SW480 (cell line): ENCODE results near the gene LPP.

Source experiments
- DNase-seq: peaks from one replicate; pipeline ENCODE4 v3.0.0-alpha.2; 2016; ENCODE audit warnings: low spot score

The LPP gene

DNA sequence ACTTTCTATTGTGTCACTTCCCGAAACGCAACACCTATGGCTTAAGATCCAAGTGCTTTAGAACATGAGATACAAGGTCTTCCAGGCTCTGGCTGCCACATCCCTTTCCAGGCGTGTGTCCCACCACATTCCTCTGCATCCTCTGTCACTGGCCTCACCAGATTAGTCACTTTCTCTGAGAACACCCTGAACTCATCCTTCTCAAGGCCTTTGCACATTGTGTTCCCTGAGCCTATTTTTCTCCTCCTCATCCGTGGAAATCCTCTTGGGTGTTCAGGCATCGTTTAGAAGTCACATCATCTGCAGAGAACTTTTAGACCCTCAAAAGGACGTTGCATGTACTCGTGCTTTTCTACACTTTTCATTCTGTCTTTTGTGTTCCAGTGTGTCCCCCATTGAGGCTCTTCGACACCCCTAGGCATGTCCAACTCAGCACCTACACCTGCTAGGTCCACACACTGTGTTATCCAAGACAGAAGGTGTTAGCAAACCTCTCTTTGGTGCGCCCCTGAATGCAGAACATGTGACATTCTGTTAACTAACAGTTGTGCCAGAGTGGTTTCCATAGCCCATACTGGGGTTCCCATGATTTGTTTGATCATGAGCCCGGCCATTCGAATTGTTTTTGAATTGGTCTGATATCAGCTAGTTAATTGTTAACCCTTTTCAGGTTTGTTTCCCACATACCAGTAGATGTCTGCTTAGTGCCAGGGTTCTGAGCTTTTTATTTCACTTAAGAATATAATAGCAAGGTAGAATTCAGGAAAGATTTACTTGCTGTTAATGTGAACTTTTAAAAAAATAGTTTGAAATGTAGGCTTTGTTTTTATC lies 67.2 kb downstream of the LPP start:
- no peak for DNase-seq

DNA sequence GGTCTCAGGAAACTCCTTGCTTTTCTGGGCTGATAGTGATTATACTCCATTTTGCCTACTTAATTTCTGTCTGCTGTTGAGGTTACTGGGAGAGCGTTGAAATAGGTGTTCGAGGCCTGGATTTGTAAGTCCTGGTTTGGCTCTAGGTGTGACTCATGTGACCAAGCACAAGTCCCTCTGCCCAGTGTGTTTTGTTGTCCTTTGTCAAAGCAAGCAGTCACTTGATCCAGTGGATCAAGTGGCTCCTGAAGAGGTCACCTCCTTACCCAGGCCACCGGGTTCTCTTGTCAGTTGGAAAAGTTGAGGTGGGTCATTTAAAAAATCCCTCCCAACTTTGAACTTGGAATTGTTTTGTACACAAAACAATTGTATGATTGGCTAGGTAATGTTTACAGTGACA lies 70.0 kb downstream of the LPP start:
- no peak for DNase-seq

DNA sequence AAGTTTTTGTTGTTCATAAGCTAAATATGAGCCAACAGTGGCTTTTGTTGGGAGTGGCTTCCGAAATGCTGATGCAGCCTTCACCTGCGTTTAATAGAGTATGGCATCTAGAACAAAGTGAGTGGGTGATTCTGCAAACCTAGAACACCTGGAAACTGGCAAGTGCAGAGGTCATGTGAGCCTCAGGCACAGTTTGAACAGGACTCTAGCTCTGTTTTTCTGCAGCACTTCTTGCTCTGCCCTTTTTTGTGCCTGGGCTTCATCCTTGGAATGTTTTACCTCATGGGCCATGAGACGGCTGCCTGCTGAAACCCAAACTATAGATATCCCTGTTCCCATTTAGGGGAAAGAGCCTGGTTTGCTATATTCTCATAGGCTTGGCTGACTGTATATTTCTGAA lies 73.5 kb downstream of the LPP start:
- DNase-seq = no peak

DNA sequence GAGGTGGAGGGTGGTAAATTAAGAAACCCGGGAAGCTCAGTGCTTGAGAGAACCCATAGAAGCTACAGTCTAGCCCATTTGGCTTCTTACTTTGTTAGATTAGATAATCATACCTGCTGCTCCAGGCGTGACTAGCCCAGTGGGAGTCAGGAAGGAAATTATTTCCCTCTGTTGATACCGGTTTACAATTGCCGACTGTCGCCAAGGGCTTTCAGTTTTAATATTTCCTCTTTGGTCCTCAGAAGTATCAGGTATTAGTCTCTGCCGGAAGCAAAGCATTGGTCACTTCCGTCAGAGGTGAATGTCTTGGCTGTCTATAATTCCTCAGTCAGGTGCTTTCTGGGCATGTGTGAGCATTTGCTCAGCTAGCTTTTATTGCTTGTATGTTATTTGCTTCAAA lies 75.2 kb downstream of the LPP start:
- DNase-seq = no peak

DNA sequence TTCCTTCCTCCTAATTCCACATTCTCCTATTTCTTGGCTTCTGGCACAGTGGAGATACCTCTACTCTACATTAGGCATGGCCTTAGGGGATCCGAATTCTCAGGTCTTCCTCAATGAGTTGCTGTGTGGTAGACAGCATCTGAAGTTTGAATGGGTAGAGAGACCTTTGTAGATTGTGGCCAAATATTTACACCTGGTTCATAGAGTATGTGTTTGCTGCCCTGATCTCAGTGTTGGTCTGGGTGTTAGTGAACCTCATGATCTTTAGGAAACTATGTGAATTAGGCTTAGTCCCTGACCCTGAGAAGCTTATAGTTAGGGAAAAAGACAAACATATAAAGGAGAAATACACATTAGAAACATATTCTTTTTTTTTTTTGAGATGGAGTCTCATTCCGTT lies 75.8 kb downstream of the LPP start:
- DNase-seq = no peak

DNA sequence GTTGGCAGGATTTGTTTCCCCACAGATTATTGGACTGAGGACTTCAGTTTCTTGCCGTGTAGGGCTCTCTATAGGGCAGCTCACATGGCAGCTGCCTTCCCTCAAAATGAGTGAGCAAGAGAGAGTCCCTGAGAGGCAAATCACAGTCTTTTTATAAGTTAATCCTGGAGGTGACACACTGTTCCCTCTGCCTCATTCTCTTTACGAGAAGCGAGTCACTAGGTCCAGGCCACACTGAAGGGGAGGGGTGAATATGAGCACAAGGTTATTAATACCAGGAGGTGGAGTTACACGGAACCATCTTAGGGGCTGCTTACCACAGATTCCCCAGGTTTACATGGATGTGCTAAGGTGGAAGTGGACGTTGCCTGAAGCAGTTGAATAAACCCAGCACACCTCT lies 77.0 kb downstream of the LPP start:
- no peak for DNase-seq

DNA sequence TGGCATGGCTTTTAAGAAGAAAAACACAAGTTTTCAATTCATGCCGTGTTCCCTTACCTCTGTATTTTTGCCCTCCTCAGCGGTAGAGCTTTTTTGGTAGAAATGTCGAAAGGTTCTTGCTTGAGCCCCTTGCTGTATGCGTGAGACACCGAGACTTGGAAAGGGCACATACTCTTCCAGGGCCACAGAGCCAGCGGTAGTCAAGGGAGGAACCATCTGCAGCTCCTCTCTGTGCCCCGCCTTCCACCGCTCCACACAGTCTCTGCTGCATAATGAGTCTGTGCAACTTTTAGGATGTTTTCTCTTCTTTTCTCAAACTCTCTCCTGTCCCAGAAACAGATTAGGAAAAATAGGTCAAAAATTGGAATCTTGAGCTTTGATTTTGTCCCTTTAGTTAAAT lies 77.5 kb downstream of the LPP start:
- DNase-seq = no peak

DNA sequence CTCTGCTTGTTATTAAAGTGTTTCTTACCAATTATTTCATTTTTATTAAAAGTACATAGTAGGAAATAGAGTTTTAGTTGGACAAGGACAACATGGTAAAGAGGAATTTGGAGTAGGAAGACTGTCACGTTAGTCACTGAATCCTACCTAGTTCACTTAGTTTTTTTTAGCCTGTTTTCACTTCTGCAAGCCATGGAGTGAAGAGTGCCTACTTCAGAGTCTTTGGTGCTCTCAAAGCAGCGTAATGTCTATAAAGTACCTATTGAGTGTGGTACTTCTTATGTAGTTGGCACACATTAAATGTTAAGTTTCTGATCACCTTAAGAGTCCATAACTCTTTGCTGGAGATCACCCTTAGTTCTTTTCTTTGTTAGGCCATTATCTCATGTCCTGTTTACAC lies 78.7 kb downstream of the LPP start:
- DNase-seq = no peak

DNA sequence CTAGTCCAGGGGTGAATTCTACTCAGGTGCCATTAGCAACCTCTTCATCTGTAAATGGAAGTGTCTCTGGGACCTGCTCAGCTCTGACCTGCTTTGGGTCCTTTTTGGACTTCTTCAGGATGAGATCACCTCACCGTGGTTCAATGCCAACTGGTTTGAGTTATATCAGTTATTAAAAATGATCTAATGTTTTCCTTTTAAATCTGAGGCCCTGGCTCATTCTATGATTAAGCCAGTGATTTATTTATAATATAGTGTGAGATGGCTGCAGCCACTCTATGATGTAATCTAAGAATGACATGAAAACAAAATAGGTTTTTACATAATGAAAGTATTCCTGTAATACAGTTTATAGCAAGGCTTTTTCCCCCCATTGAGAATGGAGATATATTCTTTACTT lies 79.4 kb downstream of the LPP start:
- DNase-seq = no peak

DNA sequence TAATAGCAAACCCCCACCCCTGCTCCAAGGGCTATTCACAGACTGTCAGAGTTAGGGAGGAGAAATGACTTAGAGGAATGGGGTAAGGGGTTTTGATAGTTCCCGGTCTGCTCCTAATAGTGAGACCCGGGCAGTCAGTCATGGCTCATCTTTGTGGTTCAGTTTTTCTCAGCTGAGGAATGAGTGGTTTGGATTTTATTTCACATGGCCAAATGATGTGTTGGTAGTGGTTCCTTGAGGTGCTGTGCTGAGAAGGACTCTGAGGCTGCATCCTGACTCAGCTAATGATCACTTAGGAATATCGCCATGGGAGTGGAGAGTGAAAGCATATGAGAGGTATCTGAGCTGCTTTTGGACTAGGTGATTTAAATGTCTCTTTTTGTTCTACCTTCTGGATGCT lies 80.2 kb downstream of the LPP start:
- DNase-seq = no peak

DNA sequence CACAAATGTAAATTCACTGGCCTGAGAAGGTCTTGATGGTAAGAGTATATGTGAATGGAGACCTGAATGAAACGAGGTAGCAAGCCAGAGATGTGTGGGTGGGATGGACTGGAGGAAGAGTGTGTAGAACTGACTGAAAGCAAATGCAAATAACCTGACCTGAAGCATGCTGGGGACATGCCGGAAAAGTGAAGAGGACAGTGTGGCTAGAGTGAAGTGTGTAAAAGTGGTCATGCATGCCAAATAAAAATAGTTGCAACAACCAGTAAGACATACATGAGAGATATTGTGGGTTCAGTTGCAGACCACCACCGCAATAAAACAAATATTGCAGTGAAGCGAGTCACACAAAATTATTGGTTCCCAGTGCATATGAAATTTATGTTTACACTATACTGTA lies 82.3 kb downstream of the LPP start:
- no peak for DNase-seq

DNA sequence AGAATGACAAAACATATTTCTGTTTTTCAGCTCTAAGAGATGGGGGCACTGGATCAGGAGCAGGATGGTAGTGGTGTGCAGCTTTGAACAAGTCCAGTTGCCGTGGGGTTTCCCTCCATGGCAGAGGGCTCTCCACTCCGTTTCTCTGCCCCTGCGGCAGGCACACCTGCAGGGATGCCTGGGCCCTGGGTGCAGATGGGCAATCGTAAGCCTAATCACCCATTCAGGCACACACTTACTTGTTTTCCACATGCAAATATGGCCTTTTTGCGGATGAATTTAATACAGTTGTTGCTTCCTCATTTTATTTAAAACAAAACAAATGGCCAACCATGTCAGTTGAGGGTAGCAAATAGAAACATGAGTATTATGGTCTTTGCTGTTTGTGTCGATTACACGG lies 85.1 kb downstream of the LPP start:
- no peak for DNase-seq

DNA sequence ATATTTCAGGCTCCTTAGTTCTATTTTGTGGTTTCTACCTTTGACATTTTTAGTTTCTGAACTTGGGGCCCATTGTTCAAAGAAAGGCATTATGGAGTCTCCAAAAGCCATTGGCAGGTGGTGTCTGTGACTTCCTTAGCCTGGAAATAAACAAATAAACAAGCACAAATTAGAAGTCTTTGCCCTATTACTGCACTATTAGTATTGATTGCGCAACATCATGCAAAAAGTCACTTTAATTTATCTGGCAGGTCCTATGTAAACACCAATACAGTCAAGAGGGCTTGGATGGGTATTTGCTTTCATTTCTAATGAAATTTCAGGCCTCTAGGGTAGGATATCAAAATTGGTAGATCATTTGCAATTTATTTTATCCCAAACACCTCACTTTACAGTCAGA lies 85.6 kb downstream of the LPP start:
- DNase-seq = no peak

DNA sequence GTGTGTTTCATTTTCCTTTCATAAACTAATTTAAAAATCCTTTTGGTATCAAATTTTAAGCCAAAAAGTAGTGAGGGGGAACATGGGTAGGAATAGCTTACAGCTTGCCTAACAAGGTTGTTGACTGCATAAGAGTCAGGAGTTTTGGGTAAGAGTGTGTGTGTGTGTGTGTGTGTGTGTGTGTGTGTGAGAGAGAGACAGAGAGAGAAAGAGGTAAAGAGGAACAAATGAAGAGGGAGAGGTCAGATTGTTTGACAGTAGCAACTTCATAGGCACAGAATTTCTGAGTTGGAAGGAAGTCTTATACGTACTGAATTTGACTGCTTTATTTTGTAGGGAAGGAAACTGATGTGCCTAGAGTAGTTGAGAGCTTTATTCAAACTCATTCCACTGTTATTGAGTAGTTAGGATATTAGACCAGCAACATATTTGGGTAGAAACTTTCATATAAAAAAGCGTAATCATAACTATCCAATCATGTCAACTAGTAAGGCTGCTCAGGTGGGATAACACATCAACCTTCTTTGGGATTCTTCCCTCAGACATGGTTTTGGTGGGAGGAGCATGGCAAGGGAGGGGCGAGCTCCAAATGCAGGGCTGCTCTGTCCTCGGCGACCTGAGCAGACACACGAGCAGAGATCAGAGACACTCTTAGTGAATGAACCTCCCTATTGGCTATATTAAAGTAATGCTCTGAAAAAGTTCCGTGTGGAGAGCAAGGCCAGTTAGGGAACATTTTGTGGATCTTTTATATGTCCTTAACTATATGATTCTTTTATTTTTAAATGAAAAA lies 86.4 kb downstream of the LPP start:
- DNase-seq = no peak

DNA sequence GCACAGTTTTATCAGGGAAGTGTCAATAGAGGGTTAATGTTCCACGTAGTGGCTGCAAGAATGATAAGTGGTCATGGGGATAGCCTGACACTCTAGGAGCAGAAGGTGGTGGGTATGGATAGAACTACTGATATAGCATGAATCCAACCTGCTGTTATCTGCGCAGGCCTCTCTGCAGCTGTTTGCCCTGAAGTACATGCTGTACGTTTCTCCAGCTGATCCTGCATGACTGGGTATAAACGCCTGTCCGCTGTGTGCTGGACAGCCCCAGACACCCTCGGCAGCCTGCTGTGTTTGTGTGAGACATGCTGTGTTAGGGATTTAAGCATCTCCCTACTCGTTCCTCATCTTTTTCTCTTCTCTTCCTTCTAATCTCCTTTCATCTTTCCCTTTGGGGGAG lies 87.1 kb downstream of the LPP start:
- DNase-seq = no peak

DNA sequence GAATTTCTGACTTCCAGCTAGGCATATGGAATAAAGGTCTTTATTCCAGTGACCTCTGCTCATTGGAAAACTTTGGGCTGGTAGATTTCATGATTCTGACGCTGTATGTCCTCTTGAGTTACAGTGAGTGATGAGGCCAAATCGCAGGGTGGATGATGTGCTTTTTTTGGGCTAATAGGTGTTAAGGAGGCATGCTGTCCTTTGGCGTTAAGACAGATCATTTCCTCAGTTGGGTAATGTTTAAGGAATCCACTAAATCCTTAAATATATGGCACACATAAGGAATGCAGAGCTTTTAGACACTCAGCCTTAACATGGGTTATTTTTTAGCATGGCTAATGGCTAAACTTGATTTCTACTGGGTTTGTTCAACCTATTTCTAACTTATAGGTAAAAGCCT lies 87.9 kb downstream of the LPP start:
- DNase-seq = no peak

DNA sequence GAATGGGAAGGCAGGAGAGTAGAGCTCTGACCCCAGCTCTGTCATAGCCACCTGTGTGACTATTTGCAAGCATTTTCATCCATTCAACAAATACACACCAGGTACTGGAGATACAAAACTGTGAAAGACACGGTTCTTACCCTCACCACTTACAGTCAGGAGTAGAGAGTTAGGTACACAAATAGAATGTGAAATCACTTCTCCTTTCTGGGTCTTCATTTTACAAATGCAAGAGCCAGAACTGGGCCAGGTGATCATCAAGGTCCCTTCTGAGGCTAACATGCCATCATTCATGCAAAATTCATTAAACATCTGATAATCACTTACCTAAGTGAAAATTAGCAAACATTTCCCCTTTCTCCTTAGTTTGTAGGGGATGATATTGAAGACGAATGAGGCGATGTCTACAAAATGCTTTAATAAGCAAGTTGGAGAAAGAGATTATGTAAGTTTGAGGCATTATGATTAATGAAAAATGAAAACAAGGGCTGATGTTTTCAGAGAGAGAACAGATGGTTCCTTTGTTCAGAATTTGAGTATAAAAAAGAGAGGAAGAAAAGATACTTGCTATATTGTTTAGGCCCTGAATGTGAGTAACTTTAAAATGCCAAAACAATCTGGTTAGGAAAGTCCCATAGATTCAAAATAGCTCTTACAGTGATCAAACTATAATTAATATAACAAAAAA lies 88.6 kb downstream of the LPP start:
- DNase-seq = no peak

DNA sequence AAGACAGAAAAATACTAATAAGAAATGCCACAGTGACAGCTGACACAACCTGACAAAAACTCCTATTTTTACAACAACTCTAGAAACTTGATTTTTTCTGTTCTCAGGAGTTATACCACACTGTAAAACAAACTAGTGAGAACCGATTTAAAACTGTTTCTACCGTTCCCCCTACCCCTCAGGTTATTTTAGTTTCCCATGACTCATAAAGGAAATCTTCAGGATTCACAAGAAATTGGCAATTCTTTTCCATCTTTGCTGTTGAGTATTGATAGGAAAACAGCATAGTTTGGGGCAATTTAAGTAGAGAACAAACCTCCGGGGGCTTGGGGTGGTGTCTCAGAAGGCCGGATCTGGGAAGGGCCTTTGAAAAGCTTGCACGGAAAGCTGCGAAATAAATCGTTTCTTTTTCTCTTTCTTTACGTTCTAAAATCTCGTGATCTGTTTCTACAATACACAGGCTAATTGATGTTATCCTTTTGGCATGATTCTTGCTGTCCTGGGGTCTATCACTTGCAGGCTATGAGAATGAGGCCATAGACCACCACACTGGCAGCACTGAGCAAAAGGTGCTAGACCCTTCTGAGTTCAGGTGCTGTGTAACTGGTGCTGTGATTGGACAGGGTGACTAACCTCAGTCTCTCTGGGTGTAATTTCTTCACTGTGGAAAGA lies 89.3 kb downstream of the LPP start:
- no peak for DNase-seq

DNA sequence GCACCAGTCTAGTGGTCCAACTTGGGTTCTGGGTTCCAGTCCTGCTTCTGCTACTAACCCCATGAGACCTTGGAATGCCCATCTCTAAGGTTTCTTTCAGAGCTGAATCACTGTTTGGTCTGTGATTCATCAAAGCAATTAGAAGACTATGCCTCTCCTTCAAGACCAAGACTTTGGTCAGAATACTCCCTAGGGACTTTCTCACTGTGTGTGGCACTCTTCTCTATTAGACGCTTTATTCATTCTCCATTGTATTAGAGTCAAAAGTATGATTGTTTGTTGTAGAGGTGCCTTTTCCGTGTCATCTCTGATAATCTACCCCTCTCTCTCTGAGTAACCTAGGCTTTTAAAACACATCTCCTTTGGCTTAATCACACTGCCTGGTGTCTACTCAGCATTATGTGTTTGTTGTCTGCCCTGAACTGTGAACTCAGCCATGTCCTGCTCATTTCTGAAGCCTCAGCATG lies 90.5 kb downstream of the LPP start:
- peak; percentile 4 for DNase-seq

DNA sequence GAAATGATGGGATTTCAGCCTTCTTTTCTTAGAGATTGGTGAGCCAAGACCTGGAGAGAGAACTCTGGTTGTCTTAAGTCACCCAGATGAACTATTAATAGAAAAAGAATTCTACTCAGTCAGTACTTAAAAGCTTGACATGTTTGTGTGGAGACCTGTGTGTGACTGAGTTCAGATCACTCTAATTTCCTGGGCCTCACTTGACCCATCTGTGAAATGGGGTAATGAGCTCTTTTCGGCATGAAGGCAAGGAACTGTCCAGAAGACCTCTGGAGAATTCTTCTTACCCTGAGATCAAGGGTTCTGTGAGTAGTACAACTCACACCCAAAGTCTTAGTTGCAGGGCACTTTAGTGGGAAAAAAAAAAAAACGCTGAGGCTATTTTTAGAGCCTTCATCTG lies 92.9 kb downstream of the LPP start:
- DNase-seq = no peak

DNA sequence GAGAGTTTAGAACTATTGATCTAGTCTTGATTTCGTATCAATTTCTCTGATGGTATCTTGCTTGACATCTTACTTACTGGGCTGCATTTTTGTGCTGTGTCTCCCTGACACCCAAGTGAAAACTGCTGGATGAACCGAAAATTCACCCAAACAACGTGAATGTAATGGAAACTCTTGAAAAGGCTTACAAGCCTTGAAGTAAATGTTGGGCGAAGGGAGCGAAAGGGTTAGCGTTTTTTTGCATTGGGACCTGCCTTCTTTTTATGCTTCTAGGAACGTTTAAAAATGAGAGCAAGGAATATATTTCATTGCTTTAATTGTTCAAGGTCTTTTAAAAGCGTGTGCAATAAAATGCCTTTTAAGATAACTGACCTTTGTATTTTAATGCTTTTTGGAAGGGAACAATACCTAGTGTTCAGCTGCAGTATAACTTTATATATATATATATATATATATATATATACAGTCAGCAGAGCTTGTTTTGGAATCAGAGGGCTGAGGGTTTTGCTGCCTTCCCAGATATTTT lies 94.1 kb downstream of the LPP start:
- no peak for DNase-seq

DNA sequence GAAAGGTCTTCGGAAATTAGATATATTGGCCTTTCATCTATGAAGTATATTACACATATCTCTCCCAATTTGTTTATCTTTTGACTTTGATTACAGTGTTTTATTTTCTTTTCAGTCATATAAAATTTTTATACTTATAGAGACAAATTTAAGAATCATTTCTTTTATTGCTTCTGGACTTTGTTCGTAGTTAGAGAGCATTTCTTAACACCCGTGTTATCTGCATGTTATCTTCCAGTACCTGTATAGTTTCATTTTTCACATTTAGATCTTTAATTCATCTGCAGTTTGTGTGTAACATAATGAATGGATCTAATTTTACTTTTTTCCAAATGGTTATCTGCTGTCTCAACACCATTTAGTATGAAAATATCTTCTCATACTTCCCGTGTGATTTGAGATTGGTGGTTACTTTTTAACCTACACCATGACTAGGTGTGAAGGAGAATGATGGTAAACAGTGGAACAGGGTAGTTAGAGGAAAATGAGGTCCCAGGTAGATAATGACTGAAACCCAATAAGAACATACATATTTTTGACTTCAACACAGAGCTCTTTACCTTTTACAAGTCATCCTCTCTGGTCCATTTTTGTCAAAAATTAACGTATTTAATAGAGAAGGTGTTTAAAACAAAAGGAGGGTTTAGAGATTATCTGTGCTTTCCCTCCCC lies 99.3 kb downstream of the LPP start:
- DNase-seq = no peak
